Neuronal stem cell (in vitro differentiated cells): ENCODE measurements around the gene CPNE5.
A peak's percentile ranks its signal among the peaks of the same experiment; 100 is the strongest.
"Not testable (repeated sequence)": the region's sequence is repeated elsewhere in the genome, so short reads cannot be mapped to it uniquely, and the experiment has no call there.

Source experiments
- DNase-seq: peaks from one replicate; pipeline ENCODE4 v3.0.0-alpha.2; 2013; ENCODE audit warnings: low spot score
- H2AFZ ChIP-seq: one replicate; pipeline ENCODE4 v1.6.1; 2013; ENCODE audit warnings: mild to moderate bottlenecking, low read length, inconsistent platforms
- H2AK5ac ChIP-seq: 2 replicates; pipeline ENCODE4 v1.6.1; 2013; ENCODE audit warnings: low read depth, mild to moderate bottlenecking, inconsistent platforms, low read length, moderate library complexity, mixed read lengths
- H2BK120ac ChIP-seq: 2 replicates; pipeline ENCODE4 v1.6.1; 2013; ENCODE audit warnings: low read depth, mild to moderate bottlenecking, inconsistent platforms, low read length, moderate library complexity, mixed read lengths
- H2BK12ac ChIP-seq: one replicate; pipeline ENCODE4 v1.6.1; 2013; ENCODE audit warnings: low read length, inconsistent platforms
- H2BK15ac ChIP-seq: 2 replicates; pipeline ENCODE4 v1.6.1; 2013; ENCODE audit warnings: mild to moderate bottlenecking, low read length, inconsistent platforms, mixed read lengths
- H2BK5ac ChIP-seq: one replicate; pipeline ENCODE4 v1.6.1; 2013; ENCODE audit warnings: inconsistent platforms, mild to moderate bottlenecking, low read length, moderate library complexity
- H3K14ac ChIP-seq: one replicate; pipeline ENCODE4 v1.6.1; 2013; ENCODE audit warnings: low read length, inconsistent platforms
- H3K18ac ChIP-seq: 2 replicates; pipeline ENCODE4 v1.6.1; 2013; ENCODE audit warnings: low read length, inconsistent platforms
- H3K23ac ChIP-seq: 2 replicates; pipeline ENCODE4 v1.6.1; 2013; ENCODE audit warnings: low read depth, mild to moderate bottlenecking, mixed read lengths, low read length, inconsistent platforms; ENCODE audit not compliant: poor library complexity
- H3K27ac ChIP-seq: replicated peaks from 3 replicates; pipeline ENCODE4 v1.5.1; 2013; ENCODE audit warnings: low read length, inconsistent platforms
- H3K27me3 ChIP-seq, 3 experiments: 2 replicates each; pipeline ENCODE4 v1.6.1; 2013; ENCODE audit warnings: low read length in 3 of 3, mild to moderate bottlenecking in 2 of 3, inconsistent platforms in 1 of 3, low read depth in 1 of 3, mixed read lengths in 1 of 3, moderate library complexity in 1 of 3; ENCODE audit not compliant: control insufficient read depth in 3 of 3, insufficient read depth in 3 of 3
- H3K36me3 ChIP-seq, 2 donors: replicated peaks in 1 of 2; 2 replicates each; pipeline ENCODE4 v1.6.1; 2013; ENCODE audit warnings: low read length in 2 of 2; ENCODE audit not compliant: control insufficient read depth in 2 of 2, insufficient read depth in 2 of 2
- H3K4ac ChIP-seq: 2 replicates; pipeline ENCODE4 v1.6.1; 2013; ENCODE audit warnings: inconsistent platforms, mild to moderate bottlenecking, low read length, moderate library complexity
- H3K4me1 ChIP-seq, 2 donors: 1 replicate in 1 of 2; 2 replicates in 1 of 2; pipeline ENCODE4 v1.6.1; 2013; ENCODE audit warnings: low read length in 2 of 2, low read depth in 1 of 2; ENCODE audit not compliant: control insufficient read depth in 2 of 2, insufficient read depth in 1 of 2
- H3K4me2 ChIP-seq: one replicate; pipeline ENCODE4 v1.6.1; 2013; ENCODE audit warnings: mild to moderate bottlenecking, low read length, inconsistent platforms; ENCODE audit not compliant: insufficient read depth, poor library complexity, severe bottlenecking
- H3K4me3 ChIP-seq, 2 donors: 2 replicates each; pipeline ENCODE4 v1.5.1; 2013; ENCODE audit warnings: low read length in 2 of 2, mild to moderate bottlenecking in 2 of 2, inconsistent platforms in 1 of 2, moderate library complexity in 1 of 2
- H3K79me1 ChIP-seq: one replicate; pipeline ENCODE4 v1.6.1; 2013; ENCODE audit warnings: low read depth, mild to moderate bottlenecking, inconsistent platforms, low read length, moderate library complexity
- H3K9ac ChIP-seq: one replicate; pipeline ENCODE4 v1.6.1; 2013; ENCODE audit warnings: mild to moderate bottlenecking, low read depth, low read length, inconsistent platforms; ENCODE audit not compliant: poor library complexity
- H3K9me3 ChIP-seq, 2 donors: replicated peaks in 1 of 2; 2 replicates each; pipeline versions ENCODE3 to v1.6.1; 2013; ENCODE audit warnings: low read length in 2 of 2, mild to moderate bottlenecking in 2 of 2, inconsistent platforms in 1 of 2, low read depth in 1 of 2, mixed read lengths in 1 of 2, moderate library complexity in 1 of 2; ENCODE audit not compliant: control insufficient read depth in 2 of 2, insufficient read depth in 1 of 2
- H4K8ac ChIP-seq: one replicate; pipeline ENCODE4 v1.6.1; 2013; ENCODE audit warnings: low read depth, mild to moderate bottlenecking, inconsistent platforms, low read length, moderate library complexity
- H4K91ac ChIP-seq: one replicate; pipeline ENCODE4 v1.6.1; 2013; ENCODE audit warnings: low read length, low read depth, mild to moderate bottlenecking, inconsistent platforms; ENCODE audit not compliant: poor library complexity
- WGBS, 2 donors: extraction: QIAGEN DNeasy Blood & Tissue Kit; methylation state at CpG; one replicate each; pipeline ENCODE4 v1.1.7; 2013; ENCODE audit warnings: missing lambda C conversion rate in 2 of 2, mixed read lengths in 1 of 2; ENCODE audit not compliant: insufficient read length in 2 of 2, insufficient replicate concordance in 1 of 2; ENCODE audit errors: extremely low coverage in 2 of 2; 5-methylcytosine and 5-hydroxymethylcytosine counted together

Gene CPNE5

GRCh38 chr6:36704961-36705577, 134.2 kb downstream of the CPNE5 start:
- H3K23ac ChIP-seq, H3K4ac ChIP-seq, H2BK12ac ChIP-seq, H3K79me1 ChIP-seq, H3K27ac ChIP-seq, DNase-seq, H4K91ac ChIP-seq, H2BK120ac ChIP-seq, H2BK15ac ChIP-seq, H2AFZ ChIP-seq, H3K9ac ChIP-seq, H3K9me3 ChIP-seq, H2BK5ac ChIP-seq, H4K8ac ChIP-seq, H2AK5ac ChIP-seq, H3K4me2 ChIP-seq, H3K4me3 ChIP-seq, H3K14ac ChIP-seq, H3K18ac ChIP-seq, H3K36me3 ChIP-seq, H3K4me1 ChIP-seq: not testable (repeated sequence)
- no CpG with 5 or more reads among the region's 7 CpGs for WGBS, 2 donors
- H3K27me3 ChIP-seq = peaks cover 0 to 39% (median 0%) of the 10 kb centered on the region in 3 experiments

- Histone ChIP-seq H3K18ac (no peak overlapping the region), H3K36me3 (no peaks in the 10 kb centered on the region)
- WGBS, 2 donors = no CpG with 5 or more reads among the region's 18 CpGs
Observed at GRCh38 chr6:36703982-36704381, 135.3 kb downstream of the CPNE5 start.

GRCh38 chr6:36703081-36703606, 136.1 kb downstream of the CPNE5 start:
- H3K4me2 ChIP-seq = no peak overlapping the region
- H2BK5ac ChIP-seq = no peak overlapping the region
- no peak overlapping the region for H3K23ac ChIP-seq
- H3K9ac ChIP-seq = no peak overlapping the region
- no peak for DNase-seq
- no peaks in the 10 kb centered on the region for H3K9me3 ChIP-seq
- H2BK15ac ChIP-seq = no peak overlapping the region
- no peak overlapping the region for H3K18ac ChIP-seq
- H3K79me1 ChIP-seq = no peaks in the 10 kb centered on the region
- H3K4ac ChIP-seq = no peak overlapping the region
- no peak overlapping the region for H4K8ac ChIP-seq
- no peak overlapping the region for H2AK5ac ChIP-seq
- no peak overlapping the region for H2BK120ac ChIP-seq
- H4K91ac ChIP-seq = no peak overlapping the region
- no peak overlapping the region for H3K14ac ChIP-seq
- no peak overlapping the region for H3K4me3 ChIP-seq
- H2BK12ac ChIP-seq = no peak overlapping the region
- H3K27me3 ChIP-seq = peaks cover 0 to 51% (median 0%) of the 10 kb centered on the region in 3 experiments
- no peaks in the 10 kb centered on the region for H3K4me1 ChIP-seq
- H2AFZ ChIP-seq = no peak overlapping the region
- H3K36me3 ChIP-seq = no peaks in the 10 kb centered on the region
- WGBS, 2 donors = no CpG with 5 or more reads among the region's 5 CpGs
- H3K27ac ChIP-seq = no peak overlapping the region

More at GRCh38 chr6:36703982-36704381, 135.3 kb downstream of the CPNE5 start:
- H2BK5ac ChIP-seq = no peak overlapping the region
- H3K4me3 ChIP-seq = no peak overlapping the region
- H4K8ac ChIP-seq = no peak overlapping the region
- H2BK15ac ChIP-seq = no peak overlapping the region
- H4K91ac ChIP-seq = no peak overlapping the region
- H3K4me2 ChIP-seq = no peak overlapping the region
- H3K9ac ChIP-seq = no peak overlapping the region
- H2AK5ac ChIP-seq = peak overlapping the region; percentile 24
- H3K79me1 ChIP-seq = no peaks in the 10 kb centered on the region
- H2BK120ac ChIP-seq = no peak overlapping the region
- H2AFZ ChIP-seq = no peak overlapping the region
- H2BK12ac ChIP-seq = no peak overlapping the region
- DNase-seq = no peak
- peaks cover 0 to 43% (median 0%) of the 10 kb centered on the region in 3 experiments for H3K27me3 ChIP-seq
- H3K4ac ChIP-seq = no peak overlapping the region
- H3K23ac ChIP-seq = no peak overlapping the region
- H3K27ac ChIP-seq = no peak overlapping the region
- no peaks in the 10 kb centered on the region for H3K9me3 ChIP-seq
- no peaks in the 10 kb centered on the region for H3K4me1 ChIP-seq
- H3K14ac ChIP-seq = peak overlapping the region; percentile 25

- Histone ChIP-seq H3K4ac (no peak overlapping the region), H3K4me2 (no peak overlapping the region), H3K14ac (no peak overlapping the region), H4K8ac (no peak overlapping the region), H3K4me1 (no peaks in the 10 kb centered on the region), H3K27me3 (peaks cover 0 to 54% (median 0%) of the 10 kb centered on the region in 3 experiments), H2BK15ac (no peak overlapping the region), H3K79me1 (no peaks in the 10 kb centered on the region), H3K27ac (no peak overlapping the region), H3K9ac (no peak overlapping the region), H2AK5ac (no peak overlapping the region), H3K9me3 (no peaks in the 10 kb centered on the region), H2BK120ac (no peak overlapping the region), H3K23ac (no peak overlapping the region), H4K91ac (no peak overlapping the region), H3K4me3 (no peak overlapping the region), H2AFZ (no peak overlapping the region), H3K18ac (no peak overlapping the region), H2BK12ac (no peak overlapping the region), H2BK5ac (no peak overlapping the region), H3K36me3 (no peaks in the 10 kb centered on the region)
- WGBS, 2 donors = no CpG with 5 or more reads among the region's 3 CpGs
- no peak for DNase-seq
Observed at GRCh38 chr6:36702656-36703055, 136.6 kb downstream of the CPNE5 start.
